ENCODE measurements around the gene CNPY2.
"Not testable (repeated sequence)": the region's sequence is repeated elsewhere in the genome, so short reads cannot be mapped to it uniquely, and the experiment has no call there.

DNA sequence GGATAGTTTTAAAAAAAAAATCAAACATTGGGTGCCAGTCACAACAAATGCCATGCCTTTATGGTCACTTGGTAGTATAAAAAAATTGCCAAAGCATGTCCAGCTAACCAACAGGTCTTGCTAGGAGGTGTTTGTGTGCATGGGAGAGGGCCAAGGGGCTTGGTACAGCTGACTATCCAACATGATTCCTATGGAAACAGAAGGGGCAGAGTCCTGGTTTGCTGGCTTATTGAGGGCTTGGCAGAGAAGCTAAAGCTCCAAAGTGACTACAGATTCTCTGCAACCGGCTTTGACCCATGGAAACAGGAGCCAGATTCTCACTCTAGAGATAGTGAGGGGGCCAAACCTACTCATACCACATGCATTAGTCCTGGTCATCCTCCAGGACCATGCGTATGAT, 43.3 kb downstream of the CNPY2 start:
- not testable (repeated sequence) for TF ChIP-seq ZNF565 (CRISPR knock-in tag; conservative IDR thresholded peaks at IDR 0.05; ENCODE audit: low read depth); POU6F1 (CRISPR knock-in tag; IDR thresholded peaks at IDR 0.05; ENCODE audit: borderline replicate concordance, low read depth)
- TF ChIP-seq, protein P1, sequence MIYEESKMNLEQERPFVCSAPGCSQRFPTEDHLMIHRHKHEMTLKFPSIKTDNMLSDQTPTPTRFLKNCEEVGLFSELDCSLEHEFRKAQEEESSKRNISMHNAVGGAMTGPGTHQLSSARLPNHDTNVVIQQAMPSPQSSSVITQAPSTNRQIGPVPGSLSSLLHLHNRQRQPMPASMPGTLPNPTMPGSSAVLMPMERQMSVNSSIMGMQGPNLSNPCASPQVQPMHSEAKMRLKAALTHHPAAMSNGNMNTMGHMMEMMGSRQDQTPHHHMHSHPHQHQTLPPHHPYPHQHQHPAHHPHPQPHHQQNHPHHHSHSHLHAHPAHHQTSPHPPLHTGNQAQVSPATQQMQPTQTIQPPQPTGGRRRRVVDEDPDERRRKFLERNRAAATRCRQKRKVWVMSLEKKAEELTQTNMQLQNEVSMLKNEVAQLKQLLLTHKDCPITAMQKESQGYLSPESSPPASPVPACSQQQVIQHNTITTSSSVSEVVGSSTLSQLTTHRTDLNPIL (CRISPR knock-in tag; IDR thresholded peaks at IDR 0.05; ENCODE audit: low read depth): not testable (repeated sequence)
